OCI-LY7 (cell line): ENCODE measurements around the gene FRMD1.

Experiments
- EZH2phosphoT487 ChIP-seq: fragments of 200-600 bp; sonication (generic); IDR thresholded peaks from 2 replicates; pipeline ENCODE4 v1.6.1; 2018; ENCODE audit warnings: low read depth, borderline replicate concordance, mild to moderate bottlenecking, mixed run types, antibody characterized with exemption, low read length, moderate library complexity, mixed read lengths
- TF ChIP-seq, protein P1 (sequence below): fragments of 200-600 bp; sonication (generic); conservative IDR thresholded peaks from 2 replicates; pipeline ENCODE4 v1.5.1; 2014; ENCODE audit warnings: mild to moderate bottlenecking, antibody characterized with exemption, low read length, moderate library complexity, mixed read lengths

DNA sequence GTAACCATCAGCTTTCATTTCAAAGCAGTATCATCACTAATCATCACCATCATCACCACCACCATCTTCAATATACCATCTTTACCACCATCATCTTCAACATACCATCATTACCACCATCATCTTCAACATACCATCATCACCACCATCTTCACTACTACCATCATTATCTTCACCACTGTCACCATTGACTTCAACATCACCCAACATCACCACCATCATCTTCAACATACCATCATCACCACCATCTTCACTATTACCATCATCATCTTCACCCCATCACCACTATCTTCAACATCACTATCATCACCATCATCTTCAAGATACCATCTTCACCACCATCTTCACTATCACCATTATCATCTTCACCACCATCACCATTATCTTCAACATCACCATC lies 40.5 kb upstream of the FRMD1 start:
- TF ChIP-seq, protein P1, sequence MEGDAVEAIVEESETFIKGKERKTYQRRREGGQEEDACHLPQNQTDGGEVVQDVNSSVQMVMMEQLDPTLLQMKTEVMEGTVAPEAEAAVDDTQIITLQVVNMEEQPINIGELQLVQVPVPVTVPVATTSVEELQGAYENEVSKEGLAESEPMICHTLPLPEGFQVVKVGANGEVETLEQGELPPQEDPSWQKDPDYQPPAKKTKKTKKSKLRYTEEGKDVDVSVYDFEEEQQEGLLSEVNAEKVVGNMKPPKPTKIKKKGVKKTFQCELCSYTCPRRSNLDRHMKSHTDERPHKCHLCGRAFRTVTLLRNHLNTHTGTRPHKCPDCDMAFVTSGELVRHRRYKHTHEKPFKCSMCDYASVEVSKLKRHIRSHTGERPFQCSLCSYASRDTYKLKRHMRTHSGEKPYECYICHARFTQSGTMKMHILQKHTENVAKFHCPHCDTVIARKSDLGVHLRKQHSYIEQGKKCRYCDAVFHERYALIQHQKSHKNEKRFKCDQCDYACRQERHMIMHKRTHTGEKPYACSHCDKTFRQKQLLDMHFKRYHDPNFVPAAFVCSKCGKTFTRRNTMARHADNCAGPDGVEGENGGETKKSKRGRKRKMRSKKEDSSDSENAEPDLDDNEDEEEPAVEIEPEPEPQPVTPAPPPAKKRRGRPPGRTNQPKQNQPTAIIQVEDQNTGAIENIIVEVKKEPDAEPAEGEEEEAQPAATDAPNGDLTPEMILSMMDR = no peak
- TF ChIP-seq EZH2phosphoT487 = no peak
